ENCODE data around the gene FAM107B. TPM values are rescaled to one million over a fixed set of nuclear protein-coding genes. Genes with fewer than 3 reads are reported as not detected.

The FAM107B gene
- total RNA-seq, 1 experiment from 2014 or later, result 41.6 TPM

- TF ChIP-seq POLR2AphosphoS5 (IDR thresholded peaks at IDR 0.05; ENCODE audit: low read depth, low read length), result no peak
These were observed 233.3 kb downstream of the FAM107B start (continued) for GRCh38 chr10:14541379-14541778.

DNA sequence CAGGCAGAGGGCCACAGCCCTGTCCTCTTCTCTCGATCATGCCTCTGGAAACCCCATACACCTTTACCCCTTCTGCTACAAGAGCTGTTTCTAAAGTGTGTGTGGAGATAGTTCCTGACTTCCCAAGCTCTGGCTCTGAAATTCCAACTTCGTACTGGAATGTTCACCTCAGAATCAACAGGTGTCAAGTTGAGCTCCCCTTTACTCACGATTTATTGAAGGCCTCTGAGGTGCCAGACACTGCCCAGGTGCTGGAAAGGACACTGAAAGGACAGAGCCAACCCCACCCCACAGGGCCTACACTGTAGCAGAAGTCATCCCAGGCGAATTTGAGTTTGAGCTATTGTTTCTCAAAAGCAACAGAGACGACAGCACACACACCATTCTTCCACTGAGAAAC lies 234.1 kb downstream of the FAM107B start:
- no peak overlapping the region for H3K27ac ChIP-seq (ENCODE audit: low read depth, low read length)
- ChIA-PET RAD21 (ENCODE audit: low non-redundant PET in 1 of 2, low total read pairs in 2 of 2, uncharacterized antibody in 2 of 2, unreplicated experiment in 2 of 2) (no interaction called here), CTCF (no interaction called here), POLR2A (no interaction called here)
- TF ChIP-seq, protein P1, sequence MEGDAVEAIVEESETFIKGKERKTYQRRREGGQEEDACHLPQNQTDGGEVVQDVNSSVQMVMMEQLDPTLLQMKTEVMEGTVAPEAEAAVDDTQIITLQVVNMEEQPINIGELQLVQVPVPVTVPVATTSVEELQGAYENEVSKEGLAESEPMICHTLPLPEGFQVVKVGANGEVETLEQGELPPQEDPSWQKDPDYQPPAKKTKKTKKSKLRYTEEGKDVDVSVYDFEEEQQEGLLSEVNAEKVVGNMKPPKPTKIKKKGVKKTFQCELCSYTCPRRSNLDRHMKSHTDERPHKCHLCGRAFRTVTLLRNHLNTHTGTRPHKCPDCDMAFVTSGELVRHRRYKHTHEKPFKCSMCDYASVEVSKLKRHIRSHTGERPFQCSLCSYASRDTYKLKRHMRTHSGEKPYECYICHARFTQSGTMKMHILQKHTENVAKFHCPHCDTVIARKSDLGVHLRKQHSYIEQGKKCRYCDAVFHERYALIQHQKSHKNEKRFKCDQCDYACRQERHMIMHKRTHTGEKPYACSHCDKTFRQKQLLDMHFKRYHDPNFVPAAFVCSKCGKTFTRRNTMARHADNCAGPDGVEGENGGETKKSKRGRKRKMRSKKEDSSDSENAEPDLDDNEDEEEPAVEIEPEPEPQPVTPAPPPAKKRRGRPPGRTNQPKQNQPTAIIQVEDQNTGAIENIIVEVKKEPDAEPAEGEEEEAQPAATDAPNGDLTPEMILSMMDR (IDR thresholded peaks at IDR 0.05 in 2 of 3, conservative IDR thresholded peaks at IDR 0.05 in 1 of 3; ENCODE audit: borderline replicate concordance in 1 of 3, insufficient read depth in 1 of 3, low read depth in 2 of 3, low read length in 2 of 3), result no peak
- TF ChIP-seq EGR1 (IDR thresholded peaks at IDR 0.05; ENCODE audit: low read depth), result no peak
- TF ChIP-seq ZBTB33 (IDR thresholded peaks at IDR 0.05; ENCODE audit: extremely low read depth, insufficient replicate concordance, low read length), result no peak
- TF ChIP-seq, protein P2, sequence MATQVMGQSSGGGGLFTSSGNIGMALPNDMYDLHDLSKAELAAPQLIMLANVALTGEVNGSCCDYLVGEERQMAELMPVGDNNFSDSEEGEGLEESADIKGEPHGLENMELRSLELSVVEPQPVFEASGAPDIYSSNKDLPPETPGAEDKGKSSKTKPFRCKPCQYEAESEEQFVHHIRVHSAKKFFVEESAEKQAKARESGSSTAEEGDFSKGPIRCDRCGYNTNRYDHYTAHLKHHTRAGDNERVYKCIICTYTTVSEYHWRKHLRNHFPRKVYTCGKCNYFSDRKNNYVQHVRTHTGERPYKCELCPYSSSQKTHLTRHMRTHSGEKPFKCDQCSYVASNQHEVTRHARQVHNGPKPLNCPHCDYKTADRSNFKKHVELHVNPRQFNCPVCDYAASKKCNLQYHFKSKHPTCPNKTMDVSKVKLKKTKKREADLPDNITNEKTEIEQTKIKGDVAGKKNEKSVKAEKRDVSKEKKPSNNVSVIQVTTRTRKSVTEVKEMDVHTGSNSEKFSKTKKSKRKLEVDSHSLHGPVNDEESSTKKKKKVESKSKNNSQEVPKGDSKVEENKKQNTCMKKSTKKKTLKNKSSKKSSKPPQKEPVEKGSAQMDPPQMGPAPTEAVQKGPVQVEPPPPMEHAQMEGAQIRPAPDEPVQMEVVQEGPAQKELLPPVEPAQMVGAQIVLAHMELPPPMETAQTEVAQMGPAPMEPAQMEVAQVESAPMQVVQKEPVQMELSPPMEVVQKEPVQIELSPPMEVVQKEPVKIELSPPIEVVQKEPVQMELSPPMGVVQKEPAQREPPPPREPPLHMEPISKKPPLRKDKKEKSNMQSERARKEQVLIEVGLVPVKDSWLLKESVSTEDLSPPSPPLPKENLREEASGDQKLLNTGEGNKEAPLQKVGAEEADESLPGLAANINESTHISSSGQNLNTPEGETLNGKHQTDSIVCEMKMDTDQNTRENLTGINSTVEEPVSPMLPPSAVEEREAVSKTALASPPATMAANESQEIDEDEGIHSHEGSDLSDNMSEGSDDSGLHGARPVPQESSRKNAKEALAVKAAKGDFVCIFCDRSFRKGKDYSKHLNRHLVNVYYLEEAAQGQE (IDR thresholded peaks at IDR 0.05; ENCODE audit: low read depth), result no peak
- no peak for TF ChIP-seq POLR2AphosphoS5 (IDR thresholded peaks at IDR 0.05; ENCODE audit: low read depth, low read length)
- no peak for TF ChIP-seq SP1 (IDR thresholded peaks at IDR 0.05; ENCODE audit: low read depth)
- TF ChIP-seq TCF7L2 (IDR thresholded peaks at IDR 0.05; ENCODE audit: borderline replicate concordance, extremely low read depth, insufficient read depth, insufficient read length), result no peak
- TF ChIP-seq POLR2A (IDR thresholded peaks at IDR 0.05; ENCODE audit: borderline replicate concordance, extremely low read depth, insufficient read depth, insufficient read length), result no peak
- no peak for TF ChIP-seq RAD21 (IDR thresholded peaks at IDR 0.05; ENCODE audit: low read depth)
- TF ChIP-seq, protein P3, sequence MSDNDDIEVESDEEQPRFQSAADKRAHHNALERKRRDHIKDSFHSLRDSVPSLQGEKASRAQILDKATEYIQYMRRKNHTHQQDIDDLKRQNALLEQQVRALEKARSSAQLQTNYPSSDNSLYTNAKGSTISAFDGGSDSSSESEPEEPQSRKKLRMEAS (IDR thresholded peaks at IDR 0.05), result no peak
- no peak for TF ChIP-seq ZNF274 (IDR thresholded peaks at IDR 0.05; ENCODE audit: low read depth, low read length)
- no peak for TF ChIP-seq EZH2phosphoT487 (IDR thresholded peaks at IDR 0.05; ENCODE audit: borderline replicate concordance)
- TF ChIP-seq JUND (IDR thresholded peaks at IDR 0.05), result no peak
- no peaks in the 10 kb centered on the region for H3K27me3 ChIP-seq (ENCODE audit: insufficient read depth, low read length)
- intact Hi-C loops (cut with micrococcal nuclease), result no loop called here
- no peaks in the 10 kb centered on the region for H4K20me1 ChIP-seq (ENCODE audit: insufficient read depth)
- H3K9me2 ChIP-seq (ENCODE audit: insufficient read depth), result no peaks in the 10 kb centered on the region
- H2AFZ ChIP-seq (ENCODE audit: low read depth, low read length, poor library complexity, severe bottlenecking), result no peak overlapping the region
- peaks cover under 1 to 4% of the 10 kb centered on the region in 2 experiments; a peak in 3 of 4 replicates for H3K4me1 ChIP-seq (ENCODE audit: control insufficient read depth in 1 of 2, insufficient read depth in 2 of 2, low read length in 2 of 2)
- H3K4me3 ChIP-seq (replicated peaks in 1 of 2; ENCODE audit: low read depth in 1 of 2, low read length in 2 of 2), result no peak overlapping the region
- H3K9ac ChIP-seq (ENCODE audit: low read length), result no peak overlapping the region
- no peaks in the 10 kb centered on the region for H3K79me2 ChIP-seq (ENCODE audit: insufficient read depth, low read length)
- no TSS peak for BruUV-seq (replicated peaks)
- H3K9me3 ChIP-seq (ENCODE audit: control insufficient read depth in 1 of 2, insufficient read depth in 1 of 2, low read depth in 1 of 2, low read length in 2 of 2), result no peaks in the 10 kb centered on the region
- no peak for ATAC-seq
- H3K36me3 ChIP-seq (ENCODE audit: control insufficient read depth in 1 of 2, insufficient read depth in 2 of 2, low read length in 2 of 2), result no peaks in the 10 kb centered on the region
- DNase-seq (ENCODE audit: low read depth, low spot score), result no peak
- no peak overlapping the region for H3K4me2 ChIP-seq (ENCODE audit: low read length)
